GM23338 (cell line): Measurements from ENCODE around the gene NPDC1. TPM values are rescaled to one million over a fixed set of nuclear protein-coding genes. Genes with fewer than 3 reads are reported as not detected.

ENCODE experiments used
- ATAC-seq: fragments of 200-7000 bp; cut with Tn5 transposase; 3 replicates; pipeline ENCODE4 v1.9.1; 2020
- DNase-seq: peaks from one replicate; pipeline ENCODE4 v3.0.0-alpha.2; 2015; ENCODE audit warnings: low spot score
- H2AFZ ChIP-seq: fragments of 200-600 bp; sonication (generic); 2 replicates; pipeline ENCODE4 v1.8.0; 2016; ENCODE audit warnings: antibody characterized with exemption, mild to moderate bottlenecking, moderate library complexity
- H3F3A ChIP-seq: fragments of 200-600 bp; sonication (generic); replicated peaks from 2 replicates; pipeline ENCODE4 v1.8.0; 2017; ENCODE audit warnings: antibody characterized with exemption, mixed run types, low read depth
- H3K27ac ChIP-seq: fragments of 200-600 bp; sonication (generic); 2 replicates; pipeline ENCODE4 v1.6.1; 2016; ENCODE audit warnings: low read depth
- H3K27me3 ChIP-seq: fragments of 200-600 bp; sonication (generic); 2 replicates; pipeline ENCODE4 v1.8.0; 2016; ENCODE audit warnings: mild to moderate bottlenecking, mixed run types, moderate library complexity; ENCODE audit not compliant: insufficient read depth
- H3K36me3 ChIP-seq: fragments of 200-600 bp; sonication (generic); 2 replicates; pipeline ENCODE4 v1.8.0; 2016; ENCODE audit warnings: mild to moderate bottlenecking; ENCODE audit not compliant: insufficient read depth
- H3K4me1 ChIP-seq: fragments of 200-600 bp; sonication (generic); 2 replicates; pipeline ENCODE4 v1.8.0; 2016; ENCODE audit warnings: mild to moderate bottlenecking, moderate library complexity; ENCODE audit not compliant: insufficient read depth
- H3K4me2 ChIP-seq: fragments of 200-600 bp; sonication (generic); 2 replicates; pipeline ENCODE4 v1.7.1; 2017; ENCODE audit warnings: mixed run types
- H3K4me3 ChIP-seq: fragments of 200-600 bp; sonication (generic); 2 replicates; pipeline ENCODE4 v1.6.1; 2016; ENCODE audit warnings: mixed run types
- H3K79me2 ChIP-seq: fragments of 200-600 bp; sonication (generic); replicated peaks from 2 replicates; pipeline ENCODE4 v1.8.0; 2017; ENCODE audit warnings: mild to moderate bottlenecking; ENCODE audit not compliant: insufficient read depth
- H3K9me2 ChIP-seq: fragments of 200-600 bp; sonication (generic); 2 replicates; pipeline ENCODE4 v1.8.0; 2017; ENCODE audit not compliant: insufficient read depth
- H4K20me1 ChIP-seq: fragments of 200-600 bp; sonication (generic); replicated peaks from 2 replicates; pipeline ENCODE4 v1.8.0; 2017; ENCODE audit warnings: mild to moderate bottlenecking; ENCODE audit not compliant: insufficient read depth
- H3K27ac Mint-ChIP-seq: 2 replicates; pipeline ENCODE4 v1.8.0; 2020; ENCODE audit warnings: inconsistent platforms, mild to moderate bottlenecking, moderate library complexity, mixed read lengths
- H3K27me3 Mint-ChIP-seq: 3 replicates; pipeline ENCODE4 v1.8.0; 2022; ENCODE audit warnings: low read depth, mild to moderate bottlenecking, moderate library complexity, mixed read lengths, inconsistent platforms; ENCODE audit not compliant: insufficient read depth, poor library complexity
- H3K36me3 Mint-ChIP-seq: 3 replicates; pipeline ENCODE4 v1.8.0; 2021; ENCODE audit warnings: low read depth, mild to moderate bottlenecking, inconsistent platforms, moderate library complexity, mixed read lengths
- H3K4me1 Mint-ChIP-seq: 3 replicates; pipeline ENCODE4 v1.8.0; 2020; ENCODE audit warnings: mild to moderate bottlenecking, inconsistent platforms, mixed read lengths
- H3K4me3 Mint-ChIP-seq: 3 replicates; pipeline ENCODE4 v1.8.0; 2021; ENCODE audit warnings: moderate library complexity, mild to moderate bottlenecking, inconsistent platforms, mixed read lengths
- H3K9me3 Mint-ChIP-seq: 3 replicates; pipeline ENCODE4 v1.8.0; 2020; ENCODE audit warnings: moderate library complexity, mild to moderate bottlenecking, inconsistent platforms, mixed read lengths
- CREB1 ChIP-seq: fragments of 250-450 bp; sonication (Bioruptor Pico); IDR thresholded peaks from 2 replicates; pipeline ENCODE4 v1.5.0; 2020; ENCODE audit warnings: low read depth, mild to moderate bottlenecking, moderate library complexity
- JUNB ChIP-seq: IDR thresholded peaks from one replicate; pipeline ENCODE4 v1.6.1; 2016; ENCODE audit warnings: antibody characterized with exemption; ENCODE audit not compliant: unreplicated experiment
- STAT1 ChIP-seq: IDR thresholded peaks from one replicate; pipeline ENCODE4 v1.6.1; 2016; ENCODE audit warnings: antibody characterized with exemption; ENCODE audit not compliant: unreplicated experiment
- ZNF114 ChIP-seq: fragments of 250-450 bp; sonication (Bioruptor Pico); IDR thresholded peaks from 2 replicates; pipeline ENCODE4 v1.5.0; 2020; ENCODE audit warnings: mild to moderate bottlenecking, moderate library complexity
- polyA plus RNA-seq: library from polyadenylated mRNA; unstranded; fragments of >200 nt; fragmentation: Nextera tagmentation; extraction: Ambion mirVana; gene quantifications from 2 replicates; pipeline ENCODE4 v1.2.1, GENCODE V29; 2016
- total RNA-seq: library from RNA; depleted of rRNA; stranded (reverse); fragments of >200 nt; shearing (Covaris generic); gene quantifications from 2 replicates; pipeline ENCODE4 v1.2.3, GENCODE V29; 2014
- TF ChIP-seq, protein P1 (sequence below): fragments of 250-450 bp; sonication (Bioruptor Pico); IDR thresholded peaks from 2 replicates; pipeline ENCODE4 v1.5.0; 2020; ENCODE audit warnings: mild to moderate bottlenecking, moderate library complexity
- TF ChIP-seq, protein P2 (sequence below): IDR thresholded peaks from 2 replicates; pipeline ENCODE4 v1.6.1; 2016; ENCODE audit warnings: antibody characterized with exemption

NPDC1 gene
- total and polyA plus RNA-seq, 2 experiments from 2014 or later: 34.3 to 35.5 TPM

DNA sequence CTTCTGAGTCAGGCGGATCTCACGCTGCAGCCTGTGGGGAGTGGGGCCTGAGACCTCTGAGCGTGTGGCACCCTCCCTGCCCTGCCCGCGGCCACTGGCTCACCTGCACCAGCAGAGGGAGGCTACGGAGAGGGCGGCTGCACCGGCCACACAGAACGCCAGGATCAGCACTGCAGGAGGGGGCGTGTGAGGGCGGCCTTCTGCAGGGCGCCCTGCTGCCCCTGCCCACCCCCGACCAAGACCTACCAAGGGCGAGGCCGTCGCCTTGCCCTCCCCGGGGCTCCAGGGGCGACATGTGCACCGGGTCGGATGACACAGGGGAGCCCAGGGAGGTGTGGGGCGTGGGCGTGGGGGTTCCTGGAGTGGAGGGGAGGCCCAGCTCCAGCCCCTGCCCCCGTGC is 5.4 kb downstream of the NPDC1 start (continued):
- TF ChIP-seq, protein P1, sequence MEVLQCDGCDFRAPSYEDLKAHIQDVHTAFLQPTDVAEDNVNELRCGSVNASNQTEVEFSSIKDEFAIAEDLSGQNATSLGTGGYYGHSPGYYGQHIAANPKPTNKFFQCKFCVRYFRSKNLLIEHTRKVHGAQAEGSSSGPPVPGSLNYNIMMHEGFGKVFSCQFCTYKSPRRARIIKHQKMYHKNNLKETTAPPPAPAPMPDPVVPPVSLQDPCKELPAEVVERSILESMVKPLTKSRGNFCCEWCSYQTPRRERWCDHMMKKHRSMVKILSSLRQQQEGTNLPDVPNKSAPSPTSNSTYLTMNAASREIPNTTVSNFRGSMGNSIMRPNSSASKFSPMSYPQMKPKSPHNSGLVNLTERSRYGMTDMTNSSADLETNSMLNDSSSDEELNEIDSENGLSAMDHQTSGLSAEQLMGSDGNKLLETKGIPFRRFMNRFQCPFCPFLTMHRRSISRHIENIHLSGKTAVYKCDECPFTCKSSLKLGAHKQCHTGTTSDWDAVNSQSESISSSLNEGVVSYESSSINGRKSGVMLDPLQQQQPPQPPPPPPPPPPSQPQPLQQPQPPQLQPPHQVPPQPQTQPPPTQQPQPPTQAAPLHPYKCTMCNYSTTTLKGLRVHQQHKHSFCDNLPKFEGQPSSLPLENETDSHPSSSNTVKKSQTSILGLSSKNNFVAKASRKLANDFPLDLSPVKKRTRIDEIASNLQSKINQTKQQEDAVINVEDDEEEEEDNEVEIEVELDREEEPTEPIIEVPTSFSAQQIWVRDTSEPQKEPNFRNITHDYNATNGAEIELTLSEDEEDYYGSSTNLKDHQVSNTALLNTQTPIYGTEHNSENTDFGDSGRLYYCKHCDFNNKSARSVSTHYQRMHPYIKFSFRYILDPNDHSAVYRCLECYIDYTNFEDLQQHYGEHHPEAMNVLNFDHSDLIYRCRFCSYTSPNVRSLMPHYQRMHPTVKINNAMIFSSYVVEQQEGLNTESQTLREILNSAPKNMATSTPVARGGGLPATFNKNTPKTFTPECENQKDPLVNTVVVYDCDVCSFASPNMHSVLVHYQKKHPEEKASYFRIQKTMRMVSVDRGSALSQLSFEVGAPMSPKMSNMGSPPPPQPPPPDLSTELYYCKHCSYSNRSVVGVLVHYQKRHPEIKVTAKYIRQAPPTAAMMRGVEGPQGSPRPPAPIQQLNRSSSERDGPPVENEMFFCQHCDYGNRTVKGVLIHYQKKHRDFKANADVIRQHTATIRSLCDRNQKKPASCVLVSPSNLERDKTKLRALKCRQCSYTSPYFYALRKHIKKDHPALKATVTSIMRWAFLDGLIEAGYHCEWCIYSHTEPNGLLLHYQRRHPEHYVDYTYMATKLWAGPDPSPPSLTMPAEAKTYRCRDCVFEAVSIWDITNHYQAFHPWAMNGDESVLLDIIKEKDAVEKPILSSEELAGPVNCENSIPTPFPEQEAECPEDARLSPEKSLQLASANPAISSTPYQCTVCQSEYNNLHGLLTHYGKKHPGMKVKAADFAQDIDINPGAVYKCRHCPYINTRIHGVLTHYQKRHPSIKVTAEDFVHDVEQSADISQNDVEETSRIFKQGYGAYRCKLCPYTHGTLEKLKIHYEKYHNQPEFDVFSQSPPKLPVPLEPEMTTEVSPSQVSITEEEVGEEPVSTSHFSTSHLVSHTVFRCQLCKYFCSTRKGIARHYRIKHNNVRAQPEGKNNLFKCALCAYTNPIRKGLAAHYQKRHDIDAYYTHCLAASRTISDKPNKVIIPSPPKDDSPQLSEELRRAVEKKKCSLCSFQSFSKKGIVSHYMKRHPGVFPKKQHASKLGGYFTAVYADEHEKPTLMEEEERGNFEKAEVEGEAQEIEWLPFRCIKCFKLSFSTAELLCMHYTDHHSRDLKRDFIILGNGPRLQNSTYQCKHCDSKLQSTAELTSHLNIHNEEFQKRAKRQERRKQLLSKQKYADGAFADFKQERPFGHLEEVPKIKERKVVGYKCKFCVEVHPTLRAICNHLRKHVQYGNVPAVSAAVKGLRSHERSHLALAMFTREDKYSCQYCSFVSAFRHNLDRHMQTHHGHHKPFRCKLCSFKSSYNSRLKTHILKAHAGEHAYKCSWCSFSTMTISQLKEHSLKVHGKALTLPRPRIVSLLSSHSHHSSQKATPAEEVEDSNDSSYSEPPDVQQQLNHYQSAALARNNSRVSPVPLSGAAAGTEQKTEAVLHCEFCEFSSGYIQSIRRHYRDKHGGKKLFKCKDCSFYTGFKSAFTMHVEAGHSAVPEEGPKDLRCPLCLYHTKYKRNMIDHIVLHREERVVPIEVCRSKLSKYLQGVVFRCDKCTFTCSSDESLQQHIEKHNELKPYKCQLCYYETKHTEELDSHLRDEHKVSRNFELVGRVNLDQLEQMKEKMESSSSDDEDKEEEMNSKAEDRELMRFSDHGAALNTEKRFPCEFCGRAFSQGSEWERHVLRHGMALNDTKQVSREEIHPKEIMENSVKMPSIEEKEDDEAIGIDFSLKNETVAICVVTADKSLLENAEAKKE (CRISPR knock-in tag): no peak
- TF ChIP-seq CREB1 (no peak), STAT1 (no peak), JUNB (no peak)

DNA sequence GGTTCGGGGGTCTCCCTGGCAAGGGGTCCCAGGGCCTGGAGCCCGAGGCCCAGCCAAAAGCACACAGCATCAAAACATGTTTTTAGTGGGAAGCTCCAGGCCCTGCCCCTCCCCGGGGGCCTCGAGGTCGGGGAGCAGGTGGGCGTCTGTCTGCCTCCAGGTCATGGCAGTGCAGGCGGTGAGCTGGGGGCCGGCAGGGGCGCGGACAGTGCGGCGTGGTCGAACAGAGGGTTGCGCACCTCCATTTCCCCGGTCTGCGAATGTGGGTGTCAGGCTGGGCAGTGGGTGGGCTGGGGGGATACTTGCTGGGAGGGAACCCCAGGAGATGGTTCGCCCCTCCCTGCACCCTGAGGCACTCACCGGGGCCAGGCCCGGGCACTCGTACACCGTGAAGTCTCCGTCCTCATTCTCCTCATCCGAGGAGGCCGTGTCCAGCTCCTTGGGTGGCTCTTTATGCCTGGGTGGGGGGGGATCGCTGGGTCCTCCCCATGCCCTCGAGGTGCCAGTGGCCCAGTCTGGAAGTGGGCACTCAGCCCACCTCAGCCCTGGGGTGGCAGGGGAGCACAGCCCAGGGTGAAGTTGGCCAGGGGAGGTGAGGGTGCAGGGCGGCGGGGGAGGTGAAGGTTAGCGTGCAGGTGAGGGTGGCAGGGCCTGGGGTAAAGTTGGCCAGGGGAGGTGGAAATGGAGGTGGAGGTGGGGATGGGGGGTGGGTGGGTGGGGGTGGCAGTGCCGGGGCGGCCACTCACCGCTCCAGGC is 6.2 kb downstream of the NPDC1 start:
- no peaks in the 10 kb centered on the region for H3F3A ChIP-seq

More for the DNA sequence above, 6.2 kb downstream of the NPDC1 start:
- no peaks in the 10 kb centered on the region; the same call in 2 of the 3 replicates for H3K36me3 Mint-ChIP-seq
- Histone ChIP-seq H3K36me3 (no peaks in the 10 kb centered on the region), H3K27me3 (peaks cover 6% of the 10 kb centered on the region), H3K79me2 (peaks cover 4% of the 10 kb centered on the region; the same call in 1 of the 2 replicates), H3K4me3 (no peak overlapping the region), H3K4me1 (peaks cover 2% of the 10 kb centered on the region; the same call in 1 of the 2 replicates), H4K20me1 (no peaks in the 10 kb centered on the region; the same call in 1 of the 2 replicates), H3K27ac (no peak overlapping the region), H3K4me2 (no peak overlapping the region), H2AFZ (no peak overlapping the region), H3K9me2 (no peaks in the 10 kb centered on the region)
- DNase-seq (no peak), ATAC-seq (no peak)
- H3K27me3 Mint-ChIP-seq: peaks cover 8% of the 10 kb centered on the region
- H3K4me3 Mint-ChIP-seq: no peak overlapping the region
- TF ChIP-seq, protein P1 (CRISPR knock-in tag): no peak
- TF ChIP-seq, protein P2, sequence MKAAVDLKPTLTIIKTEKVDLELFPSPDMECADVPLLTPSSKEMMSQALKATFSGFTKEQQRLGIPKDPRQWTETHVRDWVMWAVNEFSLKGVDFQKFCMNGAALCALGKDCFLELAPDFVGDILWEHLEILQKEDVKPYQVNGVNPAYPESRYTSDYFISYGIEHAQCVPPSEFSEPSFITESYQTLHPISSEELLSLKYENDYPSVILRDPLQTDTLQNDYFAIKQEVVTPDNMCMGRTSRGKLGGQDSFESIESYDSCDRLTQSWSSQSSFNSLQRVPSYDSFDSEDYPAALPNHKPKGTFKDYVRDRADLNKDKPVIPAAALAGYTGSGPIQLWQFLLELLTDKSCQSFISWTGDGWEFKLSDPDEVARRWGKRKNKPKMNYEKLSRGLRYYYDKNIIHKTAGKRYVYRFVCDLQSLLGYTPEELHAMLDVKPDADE: no peak
- TF ChIP-seq ZNF114 (CRISPR knock-in tag): no peak
- H3K9me3 Mint-ChIP-seq: no peaks in the 10 kb centered on the region
- H3K27ac Mint-ChIP-seq: no peak overlapping the region
- peaks cover 2% of the 10 kb centered on the region; the same call in 1 of the 3 replicates for H3K4me1 Mint-ChIP-seq
